Hepatocyte (in vitro differentiated cells): ENCODE measurements around the gene FUT7.

Experiments
- EZH2 ChIP-seq: fragments of 200-600 bp; sonication (generic); IDR thresholded peaks from 2 replicates; pipeline ENCODE4 v1.6.1; 2016; ENCODE audit warnings: antibody characterized with exemption, mild to moderate bottlenecking, borderline replicate concordance
- EZH2phosphoT487 ChIP-seq: fragments of 200-600 bp; sonication (generic); IDR thresholded peaks from one replicate; pipeline ENCODE4 v1.6.1; 2018; ENCODE audit warnings: antibody characterized with exemption, mild to moderate bottlenecking, low read depth, moderate library complexity; ENCODE audit not compliant: unreplicated experiment, severe bottlenecking
- TF ChIP-seq, protein P1 (sequence below): fragments of 200-600 bp; sonication (generic); IDR thresholded peaks from 2 replicates; pipeline ENCODE4 v1.5.1; 2016; ENCODE audit warnings: antibody characterized with exemption, mild to moderate bottlenecking; ENCODE audit not compliant: poor library complexity

DNA sequence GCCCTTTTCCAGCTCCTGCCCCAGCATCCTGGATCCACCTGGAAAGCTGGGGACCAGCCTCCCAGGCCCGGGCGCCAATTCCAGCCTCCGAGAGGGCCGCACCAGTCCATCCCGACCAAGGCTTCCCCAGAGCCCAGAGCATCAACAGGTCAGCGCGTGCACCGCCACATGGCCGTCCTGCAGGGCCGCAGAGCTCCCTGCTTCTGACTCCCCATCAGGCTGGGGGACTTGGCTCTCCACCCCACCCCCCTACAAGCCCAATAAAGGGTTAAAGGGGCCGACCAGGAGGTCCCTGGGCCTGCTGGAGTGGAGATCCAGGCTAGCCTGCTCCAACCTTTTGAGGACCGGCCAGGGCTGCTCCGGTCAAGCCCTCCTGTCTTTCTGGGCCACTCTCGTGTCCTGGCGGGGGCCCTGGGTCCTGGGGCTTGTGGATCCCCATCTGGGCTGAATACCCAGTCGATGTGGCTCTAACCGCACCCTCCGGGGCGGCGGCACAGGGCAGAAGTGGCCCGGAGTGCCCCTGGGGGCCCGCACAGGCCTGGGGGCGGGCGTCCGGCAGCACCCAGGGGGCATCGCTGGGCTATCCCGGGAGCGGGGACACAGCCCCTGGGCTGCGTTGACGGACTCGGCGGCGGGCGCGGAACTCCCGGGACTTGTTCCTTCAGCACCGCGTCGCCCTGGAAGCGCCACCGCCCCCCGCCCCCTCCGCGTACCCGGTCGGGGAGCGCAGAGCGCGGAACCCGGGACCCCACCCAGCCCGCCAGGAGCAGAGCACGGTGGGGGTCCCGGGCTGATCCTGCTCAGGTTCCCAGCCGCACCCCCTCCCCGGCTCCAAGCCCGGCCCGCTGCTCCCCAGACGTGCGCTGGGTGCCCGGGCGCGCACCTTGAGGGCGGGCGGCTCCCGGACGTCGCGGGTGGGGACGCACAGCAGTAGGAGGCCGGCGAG is 21.4 kb upstream of the FUT7 start:
- TF ChIP-seq, protein P1, sequence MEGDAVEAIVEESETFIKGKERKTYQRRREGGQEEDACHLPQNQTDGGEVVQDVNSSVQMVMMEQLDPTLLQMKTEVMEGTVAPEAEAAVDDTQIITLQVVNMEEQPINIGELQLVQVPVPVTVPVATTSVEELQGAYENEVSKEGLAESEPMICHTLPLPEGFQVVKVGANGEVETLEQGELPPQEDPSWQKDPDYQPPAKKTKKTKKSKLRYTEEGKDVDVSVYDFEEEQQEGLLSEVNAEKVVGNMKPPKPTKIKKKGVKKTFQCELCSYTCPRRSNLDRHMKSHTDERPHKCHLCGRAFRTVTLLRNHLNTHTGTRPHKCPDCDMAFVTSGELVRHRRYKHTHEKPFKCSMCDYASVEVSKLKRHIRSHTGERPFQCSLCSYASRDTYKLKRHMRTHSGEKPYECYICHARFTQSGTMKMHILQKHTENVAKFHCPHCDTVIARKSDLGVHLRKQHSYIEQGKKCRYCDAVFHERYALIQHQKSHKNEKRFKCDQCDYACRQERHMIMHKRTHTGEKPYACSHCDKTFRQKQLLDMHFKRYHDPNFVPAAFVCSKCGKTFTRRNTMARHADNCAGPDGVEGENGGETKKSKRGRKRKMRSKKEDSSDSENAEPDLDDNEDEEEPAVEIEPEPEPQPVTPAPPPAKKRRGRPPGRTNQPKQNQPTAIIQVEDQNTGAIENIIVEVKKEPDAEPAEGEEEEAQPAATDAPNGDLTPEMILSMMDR, result no peak
- no peak for TF ChIP-seq EZH2
- TF ChIP-seq EZH2phosphoT487, result no peak
